HepG2 (cell line): ENCODE data around the gene PAPSS2.

Experiments used
- MAFK ChIP-seq, 2 experiments: IDR thresholded peaks in 1 of 2; conservative IDR thresholded peaks in 1 of 2; 2 replicates each; pipeline ENCODE4 v1.6.1; 2011; ENCODE audit warnings: improper control_type of control experiment in 2 of 2, low read length in 2 of 2
- ZNF253 ChIP-seq: sonication (generic); formaldehyde crosslinking; IDR thresholded peaks from 2 replicates; pipeline ENCODE4 v1.8.0; 2022; ENCODE audit warnings: mild to moderate bottlenecking, missing genetic modification reagents, borderline replicate concordance
- ZNF674 ChIP-seq: sonication (generic); formaldehyde crosslinking; IDR thresholded peaks from 2 replicates; pipeline ENCODE4 v1.5.0; 2020; ENCODE audit warnings: low read depth, mild to moderate bottlenecking, missing genetic modification reagents
- ZNF737 ChIP-seq: sonication (generic); formaldehyde crosslinking; IDR thresholded peaks from 2 replicates; pipeline ENCODE4 v1.5.0; 2020; ENCODE audit warnings: missing genetic modification reagents, mild to moderate bottlenecking, borderline replicate concordance
- TF ChIP-seq, protein P1 (sequence below): IDR thresholded peaks from 2 replicates; pipeline ENCODE4 v1.6.1; 2018; ENCODE audit warnings: missing genetic modification reagents
- TF ChIP-seq, protein P2 (sequence below), 2 experiments: IDR thresholded peaks; 2 replicates each; pipeline ENCODE4 v1.6.1; 2011 to 2012; ENCODE audit warnings: low read length in 2 of 2, borderline replicate concordance in 1 of 2, low read depth in 1 of 2, mild to moderate bottlenecking in 1 of 2, moderate library complexity in 1 of 2

GRCh38 chr10:87700031-87700796, 40.5 kb downstream of the PAPSS2 start:
- TF ChIP-seq, protein P1, sequence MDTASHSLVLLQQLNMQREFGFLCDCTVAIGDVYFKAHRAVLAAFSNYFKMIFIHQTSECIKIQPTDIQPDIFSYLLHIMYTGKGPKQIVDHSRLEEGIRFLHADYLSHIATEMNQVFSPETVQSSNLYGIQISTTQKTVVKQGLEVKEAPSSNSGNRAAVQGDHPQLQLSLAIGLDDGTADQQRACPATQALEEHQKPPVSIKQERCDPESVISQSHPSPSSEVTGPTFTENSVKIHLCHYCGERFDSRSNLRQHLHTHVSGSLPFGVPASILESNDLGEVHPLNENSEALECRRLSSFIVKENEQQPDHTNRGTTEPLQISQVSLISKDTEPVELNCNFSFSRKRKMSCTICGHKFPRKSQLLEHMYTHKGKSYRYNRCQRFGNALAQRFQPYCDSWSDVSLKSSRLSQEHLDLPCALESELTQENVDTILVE (CRISPR knock-in tag) = no peak
- no peak for TF ChIP-seq ZNF674 (CRISPR knock-in tag)
- TF ChIP-seq MAFK (conservative IDR thresholded peaks at IDR 0.05 in 1 of 2, IDR thresholded peaks at IDR 0.05 in 1 of 2; ENCODE audit: low read length in 2 of 2) = no peak
- no peak for TF ChIP-seq ZNF737 (CRISPR knock-in tag)
- TF ChIP-seq, protein P2, sequence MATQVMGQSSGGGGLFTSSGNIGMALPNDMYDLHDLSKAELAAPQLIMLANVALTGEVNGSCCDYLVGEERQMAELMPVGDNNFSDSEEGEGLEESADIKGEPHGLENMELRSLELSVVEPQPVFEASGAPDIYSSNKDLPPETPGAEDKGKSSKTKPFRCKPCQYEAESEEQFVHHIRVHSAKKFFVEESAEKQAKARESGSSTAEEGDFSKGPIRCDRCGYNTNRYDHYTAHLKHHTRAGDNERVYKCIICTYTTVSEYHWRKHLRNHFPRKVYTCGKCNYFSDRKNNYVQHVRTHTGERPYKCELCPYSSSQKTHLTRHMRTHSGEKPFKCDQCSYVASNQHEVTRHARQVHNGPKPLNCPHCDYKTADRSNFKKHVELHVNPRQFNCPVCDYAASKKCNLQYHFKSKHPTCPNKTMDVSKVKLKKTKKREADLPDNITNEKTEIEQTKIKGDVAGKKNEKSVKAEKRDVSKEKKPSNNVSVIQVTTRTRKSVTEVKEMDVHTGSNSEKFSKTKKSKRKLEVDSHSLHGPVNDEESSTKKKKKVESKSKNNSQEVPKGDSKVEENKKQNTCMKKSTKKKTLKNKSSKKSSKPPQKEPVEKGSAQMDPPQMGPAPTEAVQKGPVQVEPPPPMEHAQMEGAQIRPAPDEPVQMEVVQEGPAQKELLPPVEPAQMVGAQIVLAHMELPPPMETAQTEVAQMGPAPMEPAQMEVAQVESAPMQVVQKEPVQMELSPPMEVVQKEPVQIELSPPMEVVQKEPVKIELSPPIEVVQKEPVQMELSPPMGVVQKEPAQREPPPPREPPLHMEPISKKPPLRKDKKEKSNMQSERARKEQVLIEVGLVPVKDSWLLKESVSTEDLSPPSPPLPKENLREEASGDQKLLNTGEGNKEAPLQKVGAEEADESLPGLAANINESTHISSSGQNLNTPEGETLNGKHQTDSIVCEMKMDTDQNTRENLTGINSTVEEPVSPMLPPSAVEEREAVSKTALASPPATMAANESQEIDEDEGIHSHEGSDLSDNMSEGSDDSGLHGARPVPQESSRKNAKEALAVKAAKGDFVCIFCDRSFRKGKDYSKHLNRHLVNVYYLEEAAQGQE (IDR thresholded peaks at IDR 0.05; ENCODE audit: borderline replicate concordance in 1 of 2, low read depth in 1 of 2, low read length in 2 of 2) = no peak
- no peak for TF ChIP-seq ZNF253 (CRISPR knock-in tag)
